ENCODE results near the gene SHE.

Gene SHE

GRCh38 chr1:154445040-154445472 lies 57.2 kb downstream of the SHE start:
- DNase-seq (ENCODE audit: low spot score), result no peak

- DNase-seq (ENCODE audit: low spot score), result no peak
Measured at GRCh38 chr1:154443274-154444013, 58.8 kb downstream of the SHE start.

GRCh38 chr1:154442006-154442740 lies 60.0 kb downstream of the SHE start:
- DNase-seq (ENCODE audit: low spot score), result no peak

GRCh38 chr1:154441241-154441888 lies 60.8 kb downstream of the SHE start:
- no peak for DNase-seq (ENCODE audit: low spot score)

- no peak for DNase-seq (ENCODE audit: low spot score)
Measured at GRCh38 chr1:154440036-154440804, 62.0 kb downstream of the SHE start.

GRCh38 chr1:154436433-154436832 lies 65.8 kb downstream of the SHE start:
- no peak for DNase-seq (ENCODE audit: low spot score)

GRCh38 chr1:154435599-154436200 lies 66.5 kb downstream of the SHE start:
- DNase-seq (ENCODE audit: low spot score), result no peak

- DNase-seq (ENCODE audit: low spot score), result no peak
Measured at GRCh38 chr1:154434346-154435085, 67.7 kb downstream of the SHE start.

- DNase-seq (ENCODE audit: low spot score), result no peak
Measured at GRCh38 chr1:154433161-154433764, 68.9 kb downstream of the SHE start.

GRCh38 chr1:154431586-154432373 lies 70.4 kb downstream of the SHE start:
- no peak for DNase-seq (ENCODE audit: low spot score)

- DNase-seq (ENCODE audit: low spot score), result peak; percentile 65
Measured at GRCh38 chr1:154430903-154431302, 71.3 kb downstream of the SHE start.

GRCh38 chr1:154429841-154430611 lies 72.2 kb downstream of the SHE start:
- DNase-seq (ENCODE audit: low spot score), result no peak
